KMS-11 (cell line): ENCODE measurements around the gene RDX.

Experiments
- H2AFZ ChIP-seq: fragments of 200-600 bp; sonication (generic); 2 replicates; pipeline ENCODE4 v1.6.1; 2016; ENCODE audit warnings: antibody characterized with exemption, mixed run types, low read depth
- H3K27ac ChIP-seq: fragments of 200-600 bp; sonication (generic); 2 replicates; pipeline ENCODE4 v1.6.1; 2016; ENCODE audit warnings: mild to moderate bottlenecking, mixed run types
- H3K27me3 ChIP-seq: fragments of 200-600 bp; sonication (generic); 2 replicates; pipeline ENCODE4 v1.6.1; 2017; ENCODE audit warnings: mild to moderate bottlenecking, low read depth, mixed run types, moderate library complexity; ENCODE audit not compliant: insufficient read depth
- H3K36me3 ChIP-seq: fragments of 200-600 bp; sonication (generic); 2 replicates; pipeline ENCODE4 v1.6.1; 2017; ENCODE audit warnings: mild to moderate bottlenecking, mixed run types; ENCODE audit not compliant: insufficient read depth
- H3K4me1 ChIP-seq: fragments of 200-600 bp; sonication (generic); 2 replicates; pipeline ENCODE4 v1.6.1; 2016; ENCODE audit warnings: mild to moderate bottlenecking, low read depth, mixed run types; ENCODE audit not compliant: poor library complexity, severe bottlenecking
- H3K4me2 ChIP-seq: fragments of 200-600 bp; sonication (generic); 2 replicates; pipeline ENCODE4 v1.7.0; 2016; ENCODE audit warnings: mild to moderate bottlenecking, mixed run types
- H3K4me3 ChIP-seq: fragments of 200-600 bp; sonication (generic); IDR thresholded peaks from 2 replicates; pipeline ENCODE4 v1.6.1; 2017; ENCODE audit warnings: low read depth, low read length, mixed read lengths; ENCODE audit not compliant: insufficient read depth
- H3K79me2 ChIP-seq: fragments of 200-600 bp; sonication (generic); 2 replicates; pipeline ENCODE4 v1.6.1; 2016; ENCODE audit warnings: low read depth, mixed run types; ENCODE audit not compliant: insufficient read depth
- H3K9ac ChIP-seq: fragments of 200-600 bp; sonication (generic); 2 replicates; pipeline ENCODE4 v1.6.1; 2016; ENCODE audit warnings: mild to moderate bottlenecking, mixed run types
- H4K20me1 ChIP-seq: fragments of 200-600 bp; sonication (generic); 2 replicates; pipeline ENCODE4 v1.6.1; 2016; ENCODE audit warnings: mild to moderate bottlenecking, mixed run types; ENCODE audit not compliant: insufficient read depth
- TF ChIP-seq, protein P1 (sequence below): fragments of 200-600 bp; sonication (generic); conservative IDR thresholded peaks from 2 replicates; pipeline ENCODE4 v1.6.1; 2017; ENCODE audit warnings: low read depth, mild to moderate bottlenecking, antibody characterized with exemption, low read length, moderate library complexity, mixed read lengths

The RDX gene

DNA sequence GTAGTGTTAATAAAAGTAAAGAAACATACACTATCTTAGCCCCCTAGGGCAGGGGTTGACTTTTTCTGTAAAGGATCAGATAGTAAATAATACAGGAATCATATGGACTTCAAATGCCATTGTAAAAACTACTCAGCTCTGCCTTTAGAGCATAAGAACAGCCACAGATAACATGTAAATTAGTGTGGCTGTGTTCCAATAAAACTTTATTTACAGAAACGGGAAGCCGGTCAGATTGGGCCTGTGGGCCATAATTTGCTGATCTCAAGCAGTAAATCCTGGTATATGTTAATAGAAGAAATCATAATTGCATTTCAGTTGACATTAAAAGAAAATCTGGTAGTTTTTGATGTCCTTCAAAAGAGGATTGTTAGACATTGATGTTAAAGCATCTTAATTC lies 126.7 kb downstream of the RDX start:
- TF ChIP-seq, protein P1, sequence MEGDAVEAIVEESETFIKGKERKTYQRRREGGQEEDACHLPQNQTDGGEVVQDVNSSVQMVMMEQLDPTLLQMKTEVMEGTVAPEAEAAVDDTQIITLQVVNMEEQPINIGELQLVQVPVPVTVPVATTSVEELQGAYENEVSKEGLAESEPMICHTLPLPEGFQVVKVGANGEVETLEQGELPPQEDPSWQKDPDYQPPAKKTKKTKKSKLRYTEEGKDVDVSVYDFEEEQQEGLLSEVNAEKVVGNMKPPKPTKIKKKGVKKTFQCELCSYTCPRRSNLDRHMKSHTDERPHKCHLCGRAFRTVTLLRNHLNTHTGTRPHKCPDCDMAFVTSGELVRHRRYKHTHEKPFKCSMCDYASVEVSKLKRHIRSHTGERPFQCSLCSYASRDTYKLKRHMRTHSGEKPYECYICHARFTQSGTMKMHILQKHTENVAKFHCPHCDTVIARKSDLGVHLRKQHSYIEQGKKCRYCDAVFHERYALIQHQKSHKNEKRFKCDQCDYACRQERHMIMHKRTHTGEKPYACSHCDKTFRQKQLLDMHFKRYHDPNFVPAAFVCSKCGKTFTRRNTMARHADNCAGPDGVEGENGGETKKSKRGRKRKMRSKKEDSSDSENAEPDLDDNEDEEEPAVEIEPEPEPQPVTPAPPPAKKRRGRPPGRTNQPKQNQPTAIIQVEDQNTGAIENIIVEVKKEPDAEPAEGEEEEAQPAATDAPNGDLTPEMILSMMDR: no peak
- H2AFZ ChIP-seq: no peak overlapping the region
- H3K4me1 ChIP-seq: no peaks in the 10 kb centered on the region
- H3K27ac ChIP-seq: no peak overlapping the region
- no peak overlapping the region for H3K4me2 ChIP-seq
- H3K36me3 ChIP-seq: no peaks in the 10 kb centered on the region
- no peaks in the 10 kb centered on the region for H3K79me2 ChIP-seq
- H3K4me3 ChIP-seq: no peak overlapping the region
- no peak overlapping the region for H3K9ac ChIP-seq
- no peaks in the 10 kb centered on the region for H4K20me1 ChIP-seq
- no peaks in the 10 kb centered on the region for H3K27me3 ChIP-seq

DNA sequence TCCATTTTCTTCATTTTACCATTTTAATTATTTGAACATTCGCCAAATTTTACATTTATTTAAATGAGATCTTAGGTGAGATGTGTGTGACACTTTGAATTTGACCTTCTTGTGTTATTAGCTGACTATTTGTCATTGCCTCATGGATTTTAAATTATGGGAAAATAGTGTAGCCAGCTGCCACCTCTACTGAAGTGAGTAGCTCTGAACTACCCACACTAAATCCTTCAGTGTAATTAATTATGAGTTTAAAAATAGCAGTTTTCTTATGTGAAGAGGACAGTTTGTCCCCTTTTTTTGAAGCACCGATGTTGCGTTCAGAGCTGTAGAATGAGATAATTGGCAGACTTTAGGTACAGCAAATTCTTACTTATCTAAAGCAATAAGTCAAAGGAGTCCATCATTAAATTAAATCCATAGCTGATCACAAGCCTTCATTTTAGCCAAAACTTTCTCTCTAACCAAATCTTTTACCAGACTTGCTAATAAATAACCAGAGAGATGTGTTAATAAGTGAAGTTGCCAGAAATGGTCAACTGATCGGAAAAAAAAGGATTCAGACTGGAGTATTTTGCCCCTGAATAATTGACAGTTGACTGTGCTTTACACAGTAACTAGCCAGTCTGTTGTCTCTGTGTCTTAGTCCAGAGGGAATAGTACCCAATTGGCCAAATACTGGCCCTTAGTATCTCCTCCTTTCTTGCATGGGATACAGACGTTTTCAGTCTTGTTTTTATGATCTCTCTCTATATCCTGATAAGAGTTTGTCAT lies 128.2 kb downstream of the RDX start:
- no peak overlapping the region for H3K4me3 ChIP-seq
- H3K4me1 ChIP-seq: no peaks in the 10 kb centered on the region
- no peak overlapping the region for H3K27ac ChIP-seq
- no peaks in the 10 kb centered on the region for H3K79me2 ChIP-seq
- no peak overlapping the region for H2AFZ ChIP-seq
- H3K27me3 ChIP-seq: no peaks in the 10 kb centered on the region
- no peak overlapping the region for H3K9ac ChIP-seq
- no peaks in the 10 kb centered on the region for H4K20me1 ChIP-seq
- no peak overlapping the region for H3K4me2 ChIP-seq
- TF ChIP-seq, protein P1: no peak
- no peaks in the 10 kb centered on the region for H3K36me3 ChIP-seq

DNA sequence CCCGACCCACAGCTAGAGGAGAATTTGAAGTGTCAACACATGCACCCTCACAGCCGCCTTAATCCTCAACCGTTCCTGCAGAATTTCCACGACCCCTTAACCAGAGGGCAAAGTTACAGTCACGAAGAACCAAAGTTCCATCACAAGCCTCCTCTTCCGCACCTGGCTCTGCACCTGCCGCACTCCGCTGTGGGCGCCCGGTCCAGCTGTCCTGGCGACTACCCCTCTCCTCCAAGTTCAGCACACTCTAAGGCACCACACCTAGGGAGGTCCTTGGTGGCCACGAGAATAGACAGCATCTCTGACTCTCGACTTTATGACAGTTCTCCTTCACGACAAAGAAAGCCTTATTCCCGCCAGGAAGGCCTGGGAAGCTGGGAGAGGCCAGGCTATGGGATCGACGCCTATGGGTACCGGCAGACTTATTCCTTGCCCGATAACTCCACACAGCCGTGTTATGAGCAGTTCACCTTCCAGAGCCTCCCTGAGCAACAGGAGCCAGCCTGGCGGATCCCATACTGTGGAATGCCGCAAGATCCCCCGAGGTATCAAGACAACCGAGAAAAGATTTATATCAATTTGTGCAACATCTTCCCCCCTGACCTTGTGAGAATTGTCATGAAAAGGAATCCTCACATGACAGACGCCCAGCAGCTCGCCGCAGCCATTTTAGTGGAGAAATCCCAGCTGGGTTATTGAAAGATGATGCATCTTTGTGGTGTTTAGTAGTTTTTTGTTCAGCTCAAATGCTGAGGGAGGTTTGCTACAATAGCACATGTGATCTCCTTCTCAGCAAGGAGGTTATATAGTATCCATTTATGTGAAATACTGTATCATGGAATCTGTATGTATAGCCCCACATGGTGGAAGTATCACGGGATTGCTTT lies 131.1 kb downstream of the RDX start:
- Histone ChIP-seq H3K9ac (no peak overlapping the region), H3K27ac (no peak overlapping the region), H2AFZ (no peak overlapping the region), H3K36me3 (no peaks in the 10 kb centered on the region), H3K79me2 (no peaks in the 10 kb centered on the region), H3K27me3 (no peaks in the 10 kb centered on the region), H3K4me2 (no peak overlapping the region), H4K20me1 (no peaks in the 10 kb centered on the region), H3K4me3 (no peak overlapping the region), H3K4me1 (no peaks in the 10 kb centered on the region)
- TF ChIP-seq, protein P1: no peak

DNA sequence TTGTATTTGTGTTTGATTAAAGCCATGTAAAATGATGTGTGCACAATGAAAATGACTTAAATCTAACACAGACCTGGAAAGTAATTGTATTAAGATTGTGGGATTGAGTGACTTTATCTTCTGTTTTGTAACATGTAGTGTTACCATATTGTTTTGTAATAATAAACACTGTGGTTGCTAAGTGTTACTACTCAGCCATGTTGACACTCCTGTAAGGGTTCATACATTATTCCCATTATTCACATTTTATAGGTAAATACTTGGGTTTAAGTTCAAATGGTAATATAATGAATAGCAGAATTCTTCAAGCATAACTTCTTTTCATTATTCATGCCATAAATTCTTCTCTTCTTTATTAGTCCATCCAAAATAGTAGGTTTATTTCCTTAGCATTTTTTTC lies 134.2 kb downstream of the RDX start:
- H2AFZ ChIP-seq: no peak overlapping the region
- no peaks in the 10 kb centered on the region for H3K79me2 ChIP-seq
- no peak overlapping the region for H3K4me2 ChIP-seq
- no peak overlapping the region for H3K27ac ChIP-seq
- H3K4me1 ChIP-seq: no peaks in the 10 kb centered on the region
- no peak overlapping the region for H3K9ac ChIP-seq
- no peaks in the 10 kb centered on the region for H4K20me1 ChIP-seq
- H3K36me3 ChIP-seq: no peaks in the 10 kb centered on the region
- TF ChIP-seq, protein P1: no peak
- H3K4me3 ChIP-seq: no peak overlapping the region
- H3K27me3 ChIP-seq: no peaks in the 10 kb centered on the region
